ENCODE results near the gene SLC4A2.

Gene SLC4A2

DNA sequence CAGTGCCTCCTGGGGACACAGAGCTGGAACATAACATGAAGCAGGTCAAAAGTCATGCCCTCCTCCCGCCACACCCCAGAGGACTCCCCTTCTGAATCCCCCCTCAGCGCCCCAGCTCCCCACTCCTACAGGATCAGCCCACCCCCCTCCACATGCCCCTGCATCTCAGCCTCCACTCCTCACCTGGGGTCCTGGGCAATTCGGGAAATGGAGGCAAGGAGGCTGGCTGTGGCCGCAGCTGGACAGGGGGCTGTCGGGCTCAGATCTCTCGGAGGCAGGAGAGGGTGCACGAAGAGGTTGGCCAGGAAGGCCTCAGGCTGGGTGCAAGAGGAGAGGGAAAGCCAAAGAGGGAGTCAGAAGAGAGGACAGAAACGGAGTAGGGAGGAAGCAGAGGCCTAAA is 42.9 kb upstream of the SLC4A2 start:
- no peak for TF ChIP-seq CSDC2 (CRISPR knock-in tag; IDR thresholded peaks at IDR 0.05)
- TF ChIP-seq, protein P1, sequence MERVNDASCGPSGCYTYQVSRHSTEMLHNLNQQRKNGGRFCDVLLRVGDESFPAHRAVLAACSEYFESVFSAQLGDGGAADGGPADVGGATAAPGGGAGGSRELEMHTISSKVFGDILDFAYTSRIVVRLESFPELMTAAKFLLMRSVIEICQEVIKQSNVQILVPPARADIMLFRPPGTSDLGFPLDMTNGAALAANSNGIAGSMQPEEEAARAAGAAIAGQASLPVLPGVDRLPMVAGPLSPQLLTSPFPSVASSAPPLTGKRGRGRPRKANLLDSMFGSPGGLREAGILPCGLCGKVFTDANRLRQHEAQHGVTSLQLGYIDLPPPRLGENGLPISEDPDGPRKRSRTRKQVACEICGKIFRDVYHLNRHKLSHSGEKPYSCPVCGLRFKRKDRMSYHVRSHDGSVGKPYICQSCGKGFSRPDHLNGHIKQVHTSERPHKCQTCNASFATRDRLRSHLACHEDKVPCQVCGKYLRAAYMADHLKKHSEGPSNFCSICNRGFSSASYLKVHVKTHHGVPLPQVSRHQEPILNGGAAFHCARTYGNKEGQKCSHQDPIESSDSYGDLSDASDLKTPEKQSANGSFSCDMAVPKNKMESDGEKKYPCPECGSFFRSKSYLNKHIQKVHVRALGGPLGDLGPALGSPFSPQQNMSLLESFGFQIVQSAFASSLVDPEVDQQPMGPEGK (CRISPR knock-in tag; IDR thresholded peaks at IDR 0.05; ENCODE audit: borderline replicate concordance), result no peak
- TF ChIP-seq, protein P2, sequence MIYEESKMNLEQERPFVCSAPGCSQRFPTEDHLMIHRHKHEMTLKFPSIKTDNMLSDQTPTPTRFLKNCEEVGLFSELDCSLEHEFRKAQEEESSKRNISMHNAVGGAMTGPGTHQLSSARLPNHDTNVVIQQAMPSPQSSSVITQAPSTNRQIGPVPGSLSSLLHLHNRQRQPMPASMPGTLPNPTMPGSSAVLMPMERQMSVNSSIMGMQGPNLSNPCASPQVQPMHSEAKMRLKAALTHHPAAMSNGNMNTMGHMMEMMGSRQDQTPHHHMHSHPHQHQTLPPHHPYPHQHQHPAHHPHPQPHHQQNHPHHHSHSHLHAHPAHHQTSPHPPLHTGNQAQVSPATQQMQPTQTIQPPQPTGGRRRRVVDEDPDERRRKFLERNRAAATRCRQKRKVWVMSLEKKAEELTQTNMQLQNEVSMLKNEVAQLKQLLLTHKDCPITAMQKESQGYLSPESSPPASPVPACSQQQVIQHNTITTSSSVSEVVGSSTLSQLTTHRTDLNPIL (CRISPR knock-in tag; IDR thresholded peaks at IDR 0.05; ENCODE audit: low read depth), result no peak
- TF ChIP-seq GLIS3 (CRISPR knock-in tag; IDR thresholded peaks at IDR 0.05), result no peak
- no peak for TF ChIP-seq POU6F1 (CRISPR knock-in tag; IDR thresholded peaks at IDR 0.05; ENCODE audit: borderline replicate concordance, low read depth)
- TF ChIP-seq OSR1 (CRISPR knock-in tag; IDR thresholded peaks at IDR 0.05), result no peak
- TF ChIP-seq CSRNP3 (CRISPR knock-in tag; IDR thresholded peaks at IDR 0.05), result no peak
- TF ChIP-seq ESRRG (CRISPR knock-in tag; IDR thresholded peaks at IDR 0.05), result no peak
- TF ChIP-seq, protein P3, sequence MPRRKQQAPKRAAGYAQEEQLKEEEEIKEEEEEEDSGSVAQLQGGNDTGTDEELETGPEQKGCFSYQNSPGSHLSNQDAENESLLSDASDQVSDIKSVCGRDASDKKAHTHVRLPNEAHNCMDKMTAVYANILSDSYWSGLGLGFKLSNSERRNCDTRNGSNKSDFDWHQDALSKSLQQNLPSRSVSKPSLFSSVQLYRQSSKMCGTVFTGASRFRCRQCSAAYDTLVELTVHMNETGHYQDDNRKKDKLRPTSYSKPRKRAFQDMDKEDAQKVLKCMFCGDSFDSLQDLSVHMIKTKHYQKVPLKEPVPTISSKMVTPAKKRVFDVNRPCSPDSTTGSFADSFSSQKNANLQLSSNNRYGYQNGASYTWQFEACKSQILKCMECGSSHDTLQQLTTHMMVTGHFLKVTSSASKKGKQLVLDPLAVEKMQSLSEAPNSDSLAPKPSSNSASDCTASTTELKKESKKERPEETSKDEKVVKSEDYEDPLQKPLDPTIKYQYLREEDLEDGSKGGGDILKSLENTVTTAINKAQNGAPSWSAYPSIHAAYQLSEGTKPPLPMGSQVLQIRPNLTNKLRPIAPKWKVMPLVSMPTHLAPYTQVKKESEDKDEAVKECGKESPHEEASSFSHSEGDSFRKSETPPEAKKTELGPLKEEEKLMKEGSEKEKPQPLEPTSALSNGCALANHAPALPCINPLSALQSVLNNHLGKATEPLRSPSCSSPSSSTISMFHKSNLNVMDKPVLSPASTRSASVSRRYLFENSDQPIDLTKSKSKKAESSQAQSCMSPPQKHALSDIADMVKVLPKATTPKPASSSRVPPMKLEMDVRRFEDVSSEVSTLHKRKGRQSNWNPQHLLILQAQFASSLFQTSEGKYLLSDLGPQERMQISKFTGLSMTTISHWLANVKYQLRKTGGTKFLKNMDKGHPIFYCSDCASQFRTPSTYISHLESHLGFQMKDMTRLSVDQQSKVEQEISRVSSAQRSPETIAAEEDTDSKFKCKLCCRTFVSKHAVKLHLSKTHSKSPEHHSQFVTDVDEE (CRISPR knock-in tag; IDR thresholded peaks at IDR 0.05), result no peak
- no peak for TF ChIP-seq BACH2 (CRISPR knock-in tag; IDR thresholded peaks at IDR 0.05; ENCODE audit: borderline replicate concordance)
- no peak for TF ChIP-seq ZNF565 (CRISPR knock-in tag; conservative IDR thresholded peaks at IDR 0.05; ENCODE audit: low read depth)
- TF ChIP-seq ZNF8 (CRISPR knock-in tag; IDR thresholded peaks at IDR 0.05), result no peak
- TF ChIP-seq ZFP30 (CRISPR knock-in tag; IDR thresholded peaks at IDR 0.05), result no peak
- no peak for TF ChIP-seq PPARA (CRISPR knock-in tag; IDR thresholded peaks at IDR 0.05; ENCODE audit: borderline replicate concordance)
- no peak for TF ChIP-seq ARNTL (CRISPR knock-in tag; IDR thresholded peaks at IDR 0.05; ENCODE audit: borderline replicate concordance, low read depth)
- no peak for TF ChIP-seq ZNF70 (CRISPR knock-in tag; IDR thresholded peaks at IDR 0.05)
- no peak for TF ChIP-seq ZFP3 (CRISPR knock-in tag; IDR thresholded peaks at IDR 0.05)
- TF ChIP-seq TCF4 (CRISPR knock-in tag; IDR thresholded peaks at IDR 0.05; ENCODE audit: borderline replicate concordance), result no peak
- no peak for TF ChIP-seq ZC3H10 (CRISPR knock-in tag; IDR thresholded peaks at IDR 0.05)
- TF ChIP-seq SNAI2 (CRISPR knock-in tag; IDR thresholded peaks at IDR 0.05), result no peak
- ATAC-seq, result no peak

- TF ChIP-seq RARB (CRISPR knock-in tag; IDR thresholded peaks at IDR 0.05), result no peak
- no peak for ATAC-seq
These were observed 42.4 kb upstream of the SLC4A2 start for GRCh38 chr7:151016942-151017341.

GRCh38 chr7:151017370-151017952 is 41.9 kb upstream of the SLC4A2 start:
- no peak for ATAC-seq
- TF ChIP-seq BACH2 (CRISPR knock-in tag; IDR thresholded peaks at IDR 0.05; ENCODE audit: borderline replicate concordance) (no peak), RARB (CRISPR knock-in tag; IDR thresholded peaks at IDR 0.05) (no peak), TCF4 (CRISPR knock-in tag; IDR thresholded peaks at IDR 0.05; ENCODE audit: borderline replicate concordance) (no peak), ESRRG (CRISPR knock-in tag; IDR thresholded peaks at IDR 0.05) (no peak)
- TF ChIP-seq, protein P3 (CRISPR knock-in tag; IDR thresholded peaks at IDR 0.05), result no peak
